Gastrocnemius medialis (tissue), 4 donors: Measurements from ENCODE around the gene MIPEP.

Experiments
- CTCF ChIP-seq, 5 experiments: fragments of 450-650 bp in 3 of 5; fragments of 200-600 bp in 2 of 5; sonication (generic) in 2 of 5; IDR thresholded peaks in 4 of 5; conservative IDR thresholded peaks in 1 of 5; 1 replicate in 4 of 5; 2 replicates in 1 of 5; pipeline ENCODE4 v1.5.1; 2016 to 2019; ENCODE audit warnings: antibody characterized with exemption in 5 of 5, mild to moderate bottlenecking in 3 of 5, moderate library complexity in 3 of 5
- POLR2A ChIP-seq, 2 donors: fragments of 450-650 bp; IDR thresholded peaks; one replicate each; pipeline ENCODE4 v1.6.1; 2017; ENCODE audit warnings: antibody characterized with exemption in 2 of 2, mild to moderate bottlenecking in 2 of 2, moderate library complexity in 2 of 2

- TF ChIP-seq CTCF (IDR thresholded peaks at IDR 0.05 in 4 of 5, conservative IDR thresholded peaks at IDR 0.05 in 1 of 5) (no peak), POLR2A (IDR thresholded peaks at IDR 0.05) (no peak)
Observed at GRCh38 chr13:23865026-23865425, 24.2 kb downstream of the MIPEP start.
